Mesenchymal stem cell (in vitro differentiated cells and primary cell): ENCODE measurements around the gene OR6B1.

Experiments used
- DNase-seq: peaks from one replicate; pipeline ENCODE4 v3.0.0-alpha.2; 2013
- H2AFZ ChIP-seq: one replicate; pipeline ENCODE4 v1.6.1; 2013; ENCODE audit warnings: low read depth, mild to moderate bottlenecking, control low read depth, inconsistent platforms, low read length, moderate library complexity
- H2AK5ac ChIP-seq: 2 replicates; pipeline ENCODE4 v1.6.1; 2013; ENCODE audit warnings: low read length, moderate library complexity, mild to moderate bottlenecking, inconsistent platforms; ENCODE audit not compliant: severe bottlenecking
- H2BK120ac ChIP-seq: one replicate; pipeline ENCODE4 v1.6.1; 2013; ENCODE audit warnings: low read depth, mild to moderate bottlenecking, inconsistent platforms, low read length, moderate library complexity
- H2BK12ac ChIP-seq, 2 experiments: one replicate each; pipeline ENCODE4 v1.6.1; 2013; ENCODE audit warnings: inconsistent platforms in 2 of 2, low read length in 2 of 2, mild to moderate bottlenecking in 2 of 2, moderate library complexity in 2 of 2, control low read depth in 1 of 2
- H2BK15ac ChIP-seq: one replicate; pipeline ENCODE4 v1.6.1; 2013; ENCODE audit warnings: mild to moderate bottlenecking, low read depth, inconsistent platforms; ENCODE audit not compliant: poor library complexity, severe bottlenecking
- H2BK5ac ChIP-seq: 2 replicates; pipeline ENCODE4 v1.6.1; 2013; ENCODE audit warnings: low read depth, mild to moderate bottlenecking, low read length, control low read depth, inconsistent platforms; ENCODE audit not compliant: poor library complexity, severe bottlenecking
- H3K14ac ChIP-seq, 2 experiments: one replicate each; pipeline ENCODE4 v1.6.1; 2013; ENCODE audit warnings: inconsistent platforms in 2 of 2, low read length in 2 of 2, control low read depth in 1 of 2, mild to moderate bottlenecking in 1 of 2, moderate library complexity in 1 of 2
- H3K18ac ChIP-seq, 2 experiments: one replicate each; pipeline ENCODE4 v1.6.1; 2013; ENCODE audit warnings: inconsistent platforms in 2 of 2, low read length in 2 of 2, control low read depth in 1 of 2, low read depth in 1 of 2, mild to moderate bottlenecking in 1 of 2
- H3K23ac ChIP-seq, 2 experiments: one replicate each; pipeline ENCODE4 v1.6.1; 2013; ENCODE audit warnings: inconsistent platforms in 2 of 2, low read length in 2 of 2, mild to moderate bottlenecking in 2 of 2, moderate library complexity in 2 of 2, control low read depth in 1 of 2
- H3K27ac ChIP-seq: 2 replicates; pipeline ENCODE4 v1.5.1; 2013; ENCODE audit warnings: mild to moderate bottlenecking, moderate library complexity, low read length, control low read depth, inconsistent platforms; ENCODE audit not compliant: poor library complexity, severe bottlenecking
- H3K27me3 ChIP-seq, 2 experiments: 2 replicates each; pipeline versions ENCODE4 v1.6.1 to v1.7.0; 2013; ENCODE audit warnings: low read length in 2 of 2, mild to moderate bottlenecking in 2 of 2, moderate library complexity in 2 of 2, control low read depth in 1 of 2, inconsistent platforms in 1 of 2; ENCODE audit not compliant: control insufficient read depth in 1 of 2, insufficient read depth in 1 of 2
- H3K36me3 ChIP-seq, 2 experiments: 2 replicates each; pipeline versions ENCODE4 v1.6.1 to v1.7.0; 2013; ENCODE audit warnings: low read length in 2 of 2, control low read depth in 1 of 2, inconsistent platforms in 1 of 2, low read depth in 1 of 2, mild to moderate bottlenecking in 1 of 2; ENCODE audit not compliant: insufficient read depth in 2 of 2, control insufficient read depth in 1 of 2
- H3K4ac ChIP-seq, 2 experiments: one replicate each; pipeline ENCODE4 v1.6.1; 2013; ENCODE audit warnings: inconsistent platforms in 2 of 2, low read length in 2 of 2, mild to moderate bottlenecking in 2 of 2, moderate library complexity in 2 of 2, control low read depth in 1 of 2, low read depth in 1 of 2
- H3K4me1 ChIP-seq: 2 replicates; pipeline ENCODE4 v1.6.1; 2013; ENCODE audit warnings: low read depth, low read length, control low read depth; ENCODE audit not compliant: control insufficient read depth, insufficient read depth
- H3K4me2 ChIP-seq: 2 replicates; pipeline ENCODE4 v1.6.1; 2013; ENCODE audit warnings: low read length, mild to moderate bottlenecking, inconsistent platforms; ENCODE audit not compliant: poor library complexity, severe bottlenecking
- H3K4me3 ChIP-seq, 2 experiments: 2 replicates each; pipeline versions ENCODE4 v1.5.1 to v1.7.0; 2013; ENCODE audit warnings: low read length in 2 of 2, mild to moderate bottlenecking in 2 of 2, control low read depth in 1 of 2, low read depth in 1 of 2; ENCODE audit not compliant: insufficient read depth in 1 of 2
- H3K79me1 ChIP-seq: replicated peaks from 2 replicates; pipeline ENCODE4 v1.6.1; 2013; ENCODE audit warnings: mild to moderate bottlenecking, control low read depth, low read length, inconsistent platforms; ENCODE audit not compliant: poor library complexity, severe bottlenecking
- H3K9ac ChIP-seq: 2 replicates; pipeline ENCODE4 v1.7.0; 2013; ENCODE audit warnings: mild to moderate bottlenecking, low read length, moderate library complexity
- H3K9me3 ChIP-seq: 2 replicates; pipeline ENCODE4 v1.7.0; 2013; ENCODE audit warnings: mild to moderate bottlenecking, low read length; ENCODE audit not compliant: control insufficient read depth
- H4K8ac ChIP-seq: one replicate; pipeline ENCODE4 v1.6.1; 2013; ENCODE audit warnings: inconsistent platforms, mild to moderate bottlenecking, low read length, moderate library complexity
- H4K91ac ChIP-seq: one replicate; pipeline ENCODE4 v1.6.1; 2013; ENCODE audit warnings: mild to moderate bottlenecking, low read length, inconsistent platforms
- WGBS: methylation state at CpG from one replicate; pipeline ENCODE4 v1.1.7; 2013; ENCODE audit warnings: mixed read lengths; 5-methylcytosine and 5-hydroxymethylcytosine counted together

OR6B1 gene

DNA sequence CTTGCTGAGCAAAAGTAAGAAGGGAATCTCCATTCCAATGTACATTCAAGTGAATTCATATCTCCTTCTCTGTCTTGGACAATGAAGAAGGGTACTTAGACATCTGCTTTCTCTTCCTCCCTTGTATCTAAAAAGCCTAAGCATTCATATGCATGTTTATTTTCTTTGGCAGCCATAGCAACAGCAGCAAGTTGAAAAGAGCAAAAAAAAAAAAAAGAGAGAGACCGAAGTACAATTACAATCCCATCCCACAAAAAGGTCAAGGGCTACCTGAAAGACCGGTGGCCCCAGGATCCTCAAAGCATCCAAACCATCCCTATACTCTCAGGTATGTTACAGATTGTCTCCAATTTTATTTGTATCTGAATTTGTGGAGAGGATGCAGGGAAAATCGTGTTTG is 41.3 kb upstream of the OR6B1 start:
- H2BK15ac ChIP-seq, result no peak overlapping the region
- no peaks in the 10 kb centered on the region for H3K79me1 ChIP-seq
- peak; percentile 23 for DNase-seq
- H3K27ac ChIP-seq, result no peak overlapping the region
- no peak overlapping the region for H3K4me3 ChIP-seq
- no peak overlapping the region for H3K9ac ChIP-seq
- no peaks in the 10 kb centered on the region for H3K4me1 ChIP-seq
- no peak overlapping the region for H4K8ac ChIP-seq
- H3K4me2 ChIP-seq, result no peak overlapping the region
- no peaks in the 10 kb centered on the region for H3K27me3 ChIP-seq
- H3K4ac ChIP-seq, result no peak overlapping the region
- H2AFZ ChIP-seq, result no peak overlapping the region
- H3K23ac ChIP-seq, result no peak overlapping the region
- H2BK120ac ChIP-seq, result no peak overlapping the region
- no peak overlapping the region for H2AK5ac ChIP-seq
- no peak overlapping the region for H3K14ac ChIP-seq
- no peak overlapping the region for H2BK12ac ChIP-seq
- H3K18ac ChIP-seq, result no peak overlapping the region
- no peak overlapping the region for H2BK5ac ChIP-seq
- WGBS, result no CpG with 5 or more reads among the region's 3 CpGs
- H4K91ac ChIP-seq, result no peak overlapping the region
- H3K9me3 ChIP-seq, result no peaks in the 10 kb centered on the region
- no peaks in the 10 kb centered on the region for H3K36me3 ChIP-seq

DNA sequence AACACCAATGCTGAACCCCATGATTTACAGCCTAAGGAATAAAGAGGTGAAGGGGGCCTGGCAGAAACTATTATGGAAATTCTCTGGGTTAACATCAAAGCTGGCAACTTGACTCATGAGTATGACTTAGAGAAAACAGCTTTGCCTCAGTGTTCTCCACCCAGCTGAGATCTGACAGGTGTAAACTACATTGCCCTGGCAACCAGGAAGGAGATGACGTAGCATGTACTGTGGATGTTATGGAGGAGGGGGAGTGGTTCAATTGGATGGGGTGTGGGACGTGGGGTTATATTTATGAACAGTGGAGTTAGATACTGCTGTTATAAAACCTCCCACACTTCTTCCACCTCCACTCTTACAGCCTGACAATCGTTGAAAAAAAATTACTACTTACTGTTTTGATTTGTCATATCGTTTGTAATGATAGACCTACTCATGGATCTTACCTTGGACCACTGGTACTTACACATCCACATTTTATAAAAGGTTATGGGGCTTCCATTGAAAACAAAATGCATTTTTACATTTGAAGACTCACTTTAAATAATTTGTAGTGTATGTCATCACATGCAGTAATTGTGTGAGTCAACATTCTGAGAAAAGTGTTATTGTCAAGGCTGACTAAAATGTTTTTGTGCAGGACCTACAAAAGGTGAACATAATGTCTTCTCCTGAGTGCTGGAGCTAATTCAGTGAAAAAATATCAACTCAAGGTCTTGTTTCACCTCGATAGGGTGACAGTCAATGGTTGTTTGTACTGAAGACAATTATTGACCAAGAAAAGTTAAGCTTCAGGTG is 39.1 kb upstream of the OR6B1 start:
- DNase-seq, result no peak
- H2BK5ac ChIP-seq, result no peak overlapping the region
- no peaks in the 10 kb centered on the region for H3K79me1 ChIP-seq
- 51% methylated on average over 3 of the region's 5 CpGs for WGBS
- no peaks in the 10 kb centered on the region for H3K4me1 ChIP-seq
- no peak overlapping the region for H3K23ac ChIP-seq
- H3K4me2 ChIP-seq, result no peak overlapping the region
- H3K18ac ChIP-seq, result no peak overlapping the region
- no peak overlapping the region for H3K9ac ChIP-seq
- H3K36me3 ChIP-seq, result no peaks in the 10 kb centered on the region
- H4K8ac ChIP-seq, result no peak overlapping the region
- H2BK12ac ChIP-seq, result no peak overlapping the region
- no peak overlapping the region for H4K91ac ChIP-seq
- H2AK5ac ChIP-seq, result no peak overlapping the region
- no peak overlapping the region for H2BK15ac ChIP-seq
- H2AFZ ChIP-seq, result no peak overlapping the region
- no peak overlapping the region for H3K14ac ChIP-seq
- H3K4me3 ChIP-seq, result no peak overlapping the region
- H3K27me3 ChIP-seq, result no peaks in the 10 kb centered on the region
- no peak overlapping the region for H2BK120ac ChIP-seq
- no peak overlapping the region for H3K27ac ChIP-seq
- no peaks in the 10 kb centered on the region for H3K9me3 ChIP-seq
- no peak overlapping the region for H3K4ac ChIP-seq

GRCh38 chr7:143965280-143965679 is 34.8 kb upstream of the OR6B1 start:
- no peak overlapping the region for H2BK5ac ChIP-seq
- no peak overlapping the region for H4K8ac ChIP-seq
- H2BK120ac ChIP-seq, result no peak overlapping the region
- H3K14ac ChIP-seq, result no peak overlapping the region
- 76% methylated on average over 2 of the region's 2 CpGs for WGBS
- H3K36me3 ChIP-seq, result no peaks in the 10 kb centered on the region
- H3K4ac ChIP-seq, result no peak overlapping the region
- H3K4me3 ChIP-seq, result no peak overlapping the region
- no peak overlapping the region for H3K4me2 ChIP-seq
- DNase-seq, result no peak
- no peak overlapping the region for H3K9ac ChIP-seq
- no peak overlapping the region for H3K18ac ChIP-seq
- H2BK15ac ChIP-seq, result no peak overlapping the region
- no peak overlapping the region for H2AK5ac ChIP-seq
- H4K91ac ChIP-seq, result no peak overlapping the region
- no peak overlapping the region for H3K27ac ChIP-seq
- no peaks in the 10 kb centered on the region for H3K9me3 ChIP-seq
- H3K27me3 ChIP-seq, result no peaks in the 10 kb centered on the region
- no peaks in the 10 kb centered on the region for H3K4me1 ChIP-seq
- H2AFZ ChIP-seq, result no peak overlapping the region
- H3K23ac ChIP-seq, result no peak overlapping the region
- no peak overlapping the region for H2BK12ac ChIP-seq
- H3K79me1 ChIP-seq, result no peaks in the 10 kb centered on the region

GRCh38 chr7:143967398-143967797 is 32.7 kb upstream of the OR6B1 start:
- H4K91ac ChIP-seq, result no peak overlapping the region
- no peak overlapping the region for H2BK15ac ChIP-seq
- H3K79me1 ChIP-seq, result no peaks in the 10 kb centered on the region
- no peak overlapping the region for H3K14ac ChIP-seq
- WGBS, result 100% methylated on average over 1 of the region's 4 CpGs
- H3K4me3 ChIP-seq, result no peak overlapping the region
- H4K8ac ChIP-seq, result no peak overlapping the region
- H2BK12ac ChIP-seq, result no peak overlapping the region
- no peak for DNase-seq
- no peak overlapping the region for H2AFZ ChIP-seq
- no peak overlapping the region for H3K27ac ChIP-seq
- no peak overlapping the region for H2BK5ac ChIP-seq
- no peak overlapping the region for H3K23ac ChIP-seq
- no peak overlapping the region for H3K4me2 ChIP-seq
- no peaks in the 10 kb centered on the region for H3K9me3 ChIP-seq
- no peak overlapping the region for H3K9ac ChIP-seq
- no peak overlapping the region for H2BK120ac ChIP-seq
- no peaks in the 10 kb centered on the region for H3K27me3 ChIP-seq
- no peak overlapping the region for H2AK5ac ChIP-seq
- H3K18ac ChIP-seq, result no peak overlapping the region
- no peaks in the 10 kb centered on the region for H3K4me1 ChIP-seq
- H3K4ac ChIP-seq, result no peak overlapping the region
- no peaks in the 10 kb centered on the region for H3K36me3 ChIP-seq
